Mesothelial cell of epicardium (in vitro differentiated cells): ENCODE results near the gene TEPSIN. TPM values are rescaled to one million over a fixed set of nuclear protein-coding genes. Genes with fewer than 3 reads are reported as not detected.

Experiments
- DNase-seq, 2 experiments: peaks; one replicate each; pipeline ENCODE4 v3.0.0; 2021; ENCODE audit warnings: low spot score in 2 of 2; ENCODE audit not compliant: unreplicated experiment in 2 of 2
- H3K27ac Mint-ChIP-seq: 2 replicates; pipeline ENCODE4 v1.8.0; 2021; ENCODE audit warnings: mixed read lengths
- H3K27me3 Mint-ChIP-seq: 2 replicates; pipeline ENCODE4 v1.8.0; 2021; ENCODE audit warnings: low read depth, mixed read lengths
- H3K36me3 Mint-ChIP-seq: 2 replicates; pipeline ENCODE4 v1.8.0; 2021; ENCODE audit warnings: mixed read lengths
- H3K4me1 Mint-ChIP-seq: 2 replicates; pipeline ENCODE4 v1.8.0; 2021; ENCODE audit warnings: mixed read lengths
- H3K4me3 Mint-ChIP-seq: 2 replicates; pipeline ENCODE4 v1.8.0; 2021; ENCODE audit warnings: mild to moderate bottlenecking, moderate library complexity, mixed read lengths
- H3K9me3 Mint-ChIP-seq: 2 replicates; pipeline ENCODE4 v1.8.0; 2021; ENCODE audit warnings: mixed read lengths
- total RNA-seq: library from RNA; stranded (reverse); gene quantifications from 3 replicates; pipeline ENCODE4 v1.2.1, GENCODE V29; 2021
- TF ChIP-seq, protein P1 (sequence below): fragments of 200-600 bp; sonication (generic); IDR thresholded peaks from one replicate; pipeline ENCODE4 v1.5.0; 2021; ENCODE audit warnings: antibody characterized with exemption; ENCODE audit not compliant: unreplicated experiment

TEPSIN gene
- total RNA-seq, 1 donor from 2014 or later = 44.6 TPM

DNA sequence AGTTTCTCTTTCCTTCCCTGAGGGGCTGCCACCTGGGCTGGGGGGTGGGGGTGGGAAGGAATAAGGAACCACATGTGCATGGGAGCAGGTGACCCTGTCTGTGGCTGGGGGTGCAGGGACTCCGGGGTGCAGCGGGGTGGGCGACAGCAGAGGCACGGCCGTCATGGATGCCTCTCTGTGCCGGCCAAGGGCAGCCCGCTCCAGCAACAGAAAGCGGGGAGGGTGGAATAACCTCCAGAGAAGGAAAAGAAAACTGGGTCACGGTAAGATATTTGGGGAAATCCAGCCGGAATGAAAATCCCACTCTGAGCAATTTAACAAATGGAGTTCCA, 4.4 kb upstream of the TEPSIN start:
- peaks cover 3% of the 10 kb centered on the region for H3K36me3 Mint-ChIP-seq
- H3K27ac Mint-ChIP-seq = no peak overlapping the region
- peaks cover 10% of the 10 kb centered on the region for H3K4me1 Mint-ChIP-seq

DNA sequence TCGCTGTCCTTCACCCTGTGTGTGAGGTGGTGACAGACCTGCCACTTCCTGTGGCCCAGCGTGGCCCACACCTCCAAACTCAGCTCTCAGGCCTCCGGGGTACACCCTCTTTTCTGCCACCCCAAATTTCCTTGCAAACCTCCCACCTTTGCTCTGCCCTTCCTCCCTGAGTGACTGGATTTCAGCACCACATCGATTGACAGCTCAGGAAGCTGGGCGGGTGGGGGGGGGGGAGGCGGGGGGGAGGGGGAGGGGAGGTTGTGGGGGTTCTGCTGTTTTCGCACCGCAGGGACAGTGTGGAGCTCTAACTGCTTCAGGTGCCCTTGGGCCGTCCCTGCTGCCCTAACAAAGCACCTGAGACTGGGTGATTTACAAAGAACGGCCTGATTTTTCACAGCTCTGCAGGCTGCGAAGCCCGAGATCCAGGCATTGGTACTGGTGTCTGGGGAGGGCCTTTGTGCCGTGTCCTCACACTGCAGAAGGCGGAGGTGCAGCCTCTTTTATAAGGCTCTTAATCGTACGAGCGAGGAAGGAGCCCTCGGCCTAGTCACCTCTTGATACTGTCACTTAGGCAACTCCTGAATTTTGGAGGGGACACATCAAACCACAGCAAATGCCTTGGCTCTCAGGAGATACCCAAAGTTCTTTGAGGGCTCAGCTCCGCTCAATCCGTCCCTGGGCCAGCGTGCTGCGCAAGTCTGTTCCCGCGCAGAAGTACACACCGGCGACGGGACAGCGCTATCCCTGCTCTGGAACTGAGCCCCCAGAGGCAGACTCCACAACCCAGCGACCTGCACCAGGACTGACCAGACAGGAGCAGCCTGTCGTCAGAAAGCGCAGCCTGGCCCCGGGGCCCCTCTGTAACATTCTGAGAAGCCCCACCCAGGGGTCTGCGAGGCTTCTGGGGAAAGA, 3.8 kb upstream of the TEPSIN start:
- TF ChIP-seq, protein P1, sequence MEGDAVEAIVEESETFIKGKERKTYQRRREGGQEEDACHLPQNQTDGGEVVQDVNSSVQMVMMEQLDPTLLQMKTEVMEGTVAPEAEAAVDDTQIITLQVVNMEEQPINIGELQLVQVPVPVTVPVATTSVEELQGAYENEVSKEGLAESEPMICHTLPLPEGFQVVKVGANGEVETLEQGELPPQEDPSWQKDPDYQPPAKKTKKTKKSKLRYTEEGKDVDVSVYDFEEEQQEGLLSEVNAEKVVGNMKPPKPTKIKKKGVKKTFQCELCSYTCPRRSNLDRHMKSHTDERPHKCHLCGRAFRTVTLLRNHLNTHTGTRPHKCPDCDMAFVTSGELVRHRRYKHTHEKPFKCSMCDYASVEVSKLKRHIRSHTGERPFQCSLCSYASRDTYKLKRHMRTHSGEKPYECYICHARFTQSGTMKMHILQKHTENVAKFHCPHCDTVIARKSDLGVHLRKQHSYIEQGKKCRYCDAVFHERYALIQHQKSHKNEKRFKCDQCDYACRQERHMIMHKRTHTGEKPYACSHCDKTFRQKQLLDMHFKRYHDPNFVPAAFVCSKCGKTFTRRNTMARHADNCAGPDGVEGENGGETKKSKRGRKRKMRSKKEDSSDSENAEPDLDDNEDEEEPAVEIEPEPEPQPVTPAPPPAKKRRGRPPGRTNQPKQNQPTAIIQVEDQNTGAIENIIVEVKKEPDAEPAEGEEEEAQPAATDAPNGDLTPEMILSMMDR = no peak
- DNase-seq = no peak
- H3K27ac Mint-ChIP-seq = no peak overlapping the region
- peaks cover 14% of the 10 kb centered on the region for H3K4me1 Mint-ChIP-seq
- H3K36me3 Mint-ChIP-seq = peaks cover 3% of the 10 kb centered on the region
- H3K9me3 Mint-ChIP-seq = no peaks in the 10 kb centered on the region
- no peaks in the 10 kb centered on the region for H3K27me3 Mint-ChIP-seq
- peak overlapping the region; percentile 36 for H3K4me3 Mint-ChIP-seq

More for the DNA sequence above, 4.4 kb upstream of the TEPSIN start:
- no peak for DNase-seq
- TF ChIP-seq, protein P1 = no peak
- Mint-ChIP-seq H3K9me3 (no peaks in the 10 kb centered on the region), H3K27me3 (no peaks in the 10 kb centered on the region), H3K4me3 (no peak overlapping the region)

DNA sequence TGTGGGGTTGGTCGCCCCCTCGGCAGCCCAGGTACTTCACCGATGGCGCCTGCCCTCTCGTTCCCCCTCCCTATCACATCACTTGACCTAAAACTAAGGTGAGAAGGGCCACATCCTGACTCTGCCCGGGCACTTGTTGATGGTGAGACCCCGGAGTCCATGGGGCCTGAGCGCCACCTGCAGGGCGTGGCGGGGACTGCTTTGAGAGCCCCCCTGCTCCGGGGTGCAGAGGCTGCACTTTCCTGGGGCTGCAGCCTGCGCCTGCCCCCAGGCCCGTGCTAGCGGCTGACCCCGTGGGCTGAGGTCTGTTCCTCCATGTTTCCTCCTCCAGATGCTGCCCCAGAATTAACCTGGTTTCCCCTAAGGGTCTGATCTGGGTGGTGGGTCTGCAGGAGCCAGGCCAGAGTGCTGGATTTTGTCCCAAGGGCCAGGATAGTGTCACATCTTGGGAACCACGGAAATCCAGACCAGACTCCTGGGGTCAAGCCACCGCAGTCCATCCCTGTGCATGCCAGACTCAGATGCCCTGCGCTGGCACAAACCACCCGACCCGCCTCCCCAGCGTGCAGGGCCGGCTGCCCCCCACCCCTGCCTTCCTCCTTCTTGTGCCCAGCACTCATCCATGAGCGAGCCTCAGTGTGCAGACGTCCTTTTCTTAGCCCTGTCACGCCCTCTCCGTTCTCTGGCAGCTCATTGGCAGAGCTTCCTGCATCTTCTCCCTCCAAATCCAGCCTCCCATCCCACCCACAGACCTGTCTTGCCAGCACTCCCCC, 3.0 kb upstream of the TEPSIN start:
- H3K27ac Mint-ChIP-seq = peak overlapping the region; percentile 12
- DNase-seq = peak in 1 of 2 experiments; percentile 74
- H3K4me3 Mint-ChIP-seq = peak overlapping the region; percentile 91
- peaks cover 15% of the 10 kb centered on the region for H3K4me1 Mint-ChIP-seq
- H3K27me3 Mint-ChIP-seq = no peaks in the 10 kb centered on the region
- TF ChIP-seq, protein P1 = peak; percentile 68
- H3K9me3 Mint-ChIP-seq = no peaks in the 10 kb centered on the region
- peaks cover 3% of the 10 kb centered on the region for H3K36me3 Mint-ChIP-seq

DNA sequence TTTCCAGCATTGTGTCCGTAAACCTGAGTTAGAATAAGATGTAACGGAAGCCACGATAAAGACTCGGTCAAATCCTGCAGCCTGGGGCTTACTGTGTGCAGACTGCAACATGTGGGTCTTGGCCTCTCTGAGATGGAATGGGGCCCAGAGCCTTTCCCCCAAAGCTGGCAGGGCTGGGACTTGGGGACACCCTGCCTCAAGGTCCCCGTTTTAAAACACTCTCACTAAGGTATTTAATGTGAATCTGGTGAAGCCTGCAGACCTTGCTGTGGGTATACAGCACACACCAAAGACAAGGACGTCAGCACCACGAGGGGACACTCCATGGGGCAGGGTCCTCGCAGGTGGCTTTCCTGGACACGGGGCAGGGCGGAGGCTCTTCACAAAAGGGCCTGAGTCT, 2.3 kb upstream of the TEPSIN start:
- no peaks in the 10 kb centered on the region for H3K27me3 Mint-ChIP-seq
- H3K27ac Mint-ChIP-seq = no peak overlapping the region
- TF ChIP-seq, protein P1 = no peak
- peaks cover 3% of the 10 kb centered on the region for H3K36me3 Mint-ChIP-seq
- DNase-seq = no peak
- peak overlapping the region; percentile 91 for H3K4me3 Mint-ChIP-seq
- H3K4me1 Mint-ChIP-seq = peaks cover 15% of the 10 kb centered on the region
- H3K9me3 Mint-ChIP-seq = no peaks in the 10 kb centered on the region

DNA sequence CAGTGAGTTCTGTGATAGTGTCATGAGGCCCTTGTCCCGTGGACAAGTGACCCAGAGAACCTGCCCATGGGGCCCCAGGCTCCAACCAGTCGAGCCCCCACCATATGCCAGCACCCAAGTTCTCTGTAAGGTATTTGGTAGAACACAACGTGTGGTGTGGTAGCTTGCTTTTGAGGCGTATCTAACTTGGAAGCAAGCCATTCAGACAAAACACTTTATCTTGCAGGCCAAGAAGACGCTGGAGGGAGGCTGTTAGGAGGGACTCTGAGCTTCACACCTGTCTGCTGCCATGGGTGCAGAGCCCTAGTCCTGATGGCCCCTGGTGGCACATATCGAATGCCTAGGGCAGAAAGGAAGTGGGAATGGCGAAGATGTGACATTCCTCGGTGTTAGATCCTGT, 1.9 kb upstream of the TEPSIN start:
- Mint-ChIP-seq H3K36me3 (peaks cover 3% of the 10 kb centered on the region), H3K27me3 (no peaks in the 10 kb centered on the region), H3K4me3 (peak overlapping the region; percentile 91), H3K4me1 (peaks cover 15% of the 10 kb centered on the region), H3K9me3 (no peaks in the 10 kb centered on the region), H3K27ac (peak overlapping the region; percentile 2)
- no peak for DNase-seq
- TF ChIP-seq, protein P1 = no peak
